Measurements from ENCODE around the gene CENPN.
A peak's percentile ranks its signal among the peaks of the same experiment; 100 is the strongest.

Gene CENPN

DNA sequence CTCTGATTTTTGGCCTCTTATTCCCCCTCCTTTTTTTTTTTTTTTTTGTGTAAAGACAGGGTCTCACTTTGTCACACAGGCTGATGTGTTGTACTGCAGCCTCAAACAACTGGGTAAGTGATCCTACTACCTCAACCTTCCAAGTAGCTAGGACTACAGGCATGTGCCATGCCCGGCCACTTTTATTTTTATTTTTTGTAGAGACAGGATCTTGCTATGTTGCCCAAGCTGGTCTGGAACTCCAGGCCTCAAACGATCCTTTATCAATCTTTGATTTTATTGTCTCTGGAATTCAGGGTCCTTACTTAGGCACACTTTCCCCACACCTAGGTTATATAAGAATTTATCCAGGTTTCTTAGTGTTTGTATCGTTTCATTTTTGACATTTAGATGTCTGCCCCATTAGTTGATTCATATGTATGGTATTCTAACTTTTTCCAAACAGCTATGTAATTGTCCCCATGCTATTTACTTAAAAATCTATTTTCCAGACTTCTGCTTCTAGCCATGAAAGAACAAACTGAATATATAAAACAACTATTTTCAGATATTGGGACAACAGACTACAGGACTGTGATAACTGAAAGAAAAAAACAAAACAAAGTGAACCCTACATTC, 14.2 kb upstream of the CENPN start:
- no peak for DNase-seq

- DNase-seq = no peak
These were observed 13.7 kb upstream of the CENPN start for GRCh38 chr16:80993307-80993706.

- DNase-seq = no peak
These were observed 13.2 kb upstream of the CENPN start for GRCh38 chr16:80993834-80994233.

DNA sequence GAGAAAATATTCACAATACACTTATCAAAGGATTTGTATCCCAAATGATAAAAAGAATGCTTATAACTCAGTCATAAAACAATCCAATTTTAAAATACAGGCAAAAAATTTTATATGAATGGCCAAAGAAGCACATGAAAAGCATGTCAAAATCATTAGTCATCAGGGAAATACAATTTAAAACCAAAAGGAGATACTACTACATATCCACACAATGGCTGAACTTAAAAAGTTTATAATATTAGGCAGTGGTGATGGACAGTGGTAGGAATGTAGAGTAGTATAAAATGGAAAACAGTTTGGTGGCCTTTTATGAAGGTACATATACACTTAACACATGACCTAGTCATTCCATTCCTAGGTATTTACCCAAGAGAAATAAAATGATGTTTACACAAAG, 12.6 kb upstream of the CENPN start:
- no peak for DNase-seq

DNA sequence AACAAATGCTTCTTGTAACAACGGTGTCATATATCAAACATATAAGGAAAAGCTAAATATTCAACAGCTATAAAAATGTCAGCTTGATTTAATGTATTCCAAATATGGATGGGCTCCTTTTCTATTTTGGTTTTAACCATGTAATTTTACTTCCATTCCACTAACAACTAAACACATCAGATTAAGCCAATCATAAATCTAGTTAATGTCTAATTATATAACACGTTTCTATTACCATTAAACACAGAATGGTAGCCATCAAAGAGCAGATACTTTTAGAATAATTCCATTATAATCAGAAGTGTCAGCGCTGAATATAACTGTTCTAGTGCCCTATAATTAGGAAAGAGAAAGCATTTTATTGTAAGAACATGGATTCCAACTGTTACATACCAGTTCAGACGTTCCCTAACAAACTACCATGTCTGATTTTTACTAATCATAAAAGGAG, 10.3 kb upstream of the CENPN start:
- no peak for DNase-seq

DNA sequence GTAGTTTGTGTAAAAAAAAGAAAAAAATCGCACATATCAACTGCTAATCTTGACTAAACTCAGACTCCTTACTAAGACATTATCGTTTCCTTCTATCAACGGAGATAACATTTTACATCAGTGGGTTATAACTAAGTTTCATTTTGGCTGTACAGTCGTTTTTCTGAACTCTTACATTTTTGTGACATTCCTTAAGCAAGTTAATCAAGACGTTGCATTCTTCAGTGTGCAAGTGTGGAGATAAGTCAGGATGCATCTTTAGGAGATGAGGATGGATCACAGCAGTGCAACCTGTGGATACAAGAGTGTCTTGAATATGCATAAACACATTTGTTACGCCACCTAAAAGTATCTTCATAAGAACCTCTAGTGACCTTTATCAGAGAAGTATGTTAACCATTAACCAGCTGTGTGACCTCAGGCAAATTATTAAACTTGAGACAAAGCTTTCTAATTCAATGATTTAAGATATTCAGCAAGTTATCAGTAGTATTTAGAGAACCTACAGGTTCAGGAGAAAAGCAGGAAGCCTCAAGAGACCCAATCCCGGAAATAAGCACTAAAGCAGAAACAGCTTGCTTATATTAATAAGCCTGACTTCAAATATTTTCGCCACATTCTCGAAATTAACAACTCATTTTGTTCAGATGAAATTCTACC, 9.7 kb upstream of the CENPN start:
- DNase-seq = no peak

- DNase-seq = no peak
These were observed 8.9 kb upstream of the CENPN start for GRCh38 chr16:80997964-80998620.

DNA sequence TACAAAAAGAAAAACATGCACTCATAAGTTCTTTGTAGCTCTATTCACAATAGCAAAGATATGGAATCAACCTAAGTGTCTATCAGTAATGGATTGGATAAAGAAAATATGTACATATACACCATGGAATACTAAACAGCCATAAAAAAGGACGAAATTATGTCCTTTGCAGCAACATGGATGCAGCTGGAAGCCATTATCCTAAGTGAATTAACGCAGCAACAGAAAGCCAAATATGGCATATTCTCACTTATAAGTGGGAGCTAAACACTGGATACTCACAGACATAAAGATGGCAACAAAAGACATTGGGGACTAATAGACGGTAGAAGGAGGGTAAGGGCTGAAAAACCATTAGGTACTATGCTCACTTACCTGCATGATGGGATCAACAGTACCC, 6.1 kb upstream of the CENPN start:
- DNase-seq = no peak

GRCh38 chr16:81001330-81001729, 5.7 kb upstream of the CENPN start:
- DNase-seq = no peak

- DNase-seq = no peak
These were observed 4.0 kb upstream of the CENPN start for GRCh38 chr16:81003064-81003463.

- DNase-seq = no peak
These were observed 3.2 kb upstream of the CENPN start for GRCh38 chr16:81003610-81004460.

GRCh38 chr16:81004646-81005353, 2.2 kb upstream of the CENPN start:
- DNase-seq = no peak

GRCh38 chr16:81005610-81006161, 1.3 kb upstream of the CENPN start:
- no peak for DNase-seq

DNA sequence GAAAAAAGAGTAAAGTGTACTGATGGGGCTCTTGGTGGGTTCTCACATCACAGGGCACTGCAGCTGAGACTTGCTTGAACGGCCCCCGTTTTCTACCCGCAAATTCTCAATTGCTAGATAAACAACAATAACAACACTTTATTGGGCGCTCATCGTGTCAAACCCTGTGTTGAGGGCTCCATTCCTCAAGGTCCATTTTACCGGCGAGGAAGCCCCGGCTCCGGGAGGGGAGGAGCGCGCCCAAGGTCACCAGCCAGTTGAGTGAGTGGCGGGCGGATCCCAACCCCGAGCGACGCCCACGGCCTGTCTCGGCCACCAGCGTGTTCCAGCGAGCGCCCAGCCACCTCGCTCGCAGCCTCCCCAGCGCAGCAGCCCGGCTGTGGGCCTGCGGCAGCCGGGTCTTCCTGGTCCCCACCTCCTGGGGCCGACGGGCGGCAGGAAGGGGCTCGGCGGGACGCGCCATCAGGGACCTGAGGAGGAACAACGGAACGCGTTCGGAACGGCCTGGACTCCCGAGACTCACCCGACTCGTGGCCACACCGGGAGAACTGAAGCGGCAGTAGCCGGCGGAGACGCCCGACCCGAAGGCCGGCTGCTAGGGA, 702 bp upstream of the CENPN start:
- DNase-seq = peak; percentile 73

DNA sequence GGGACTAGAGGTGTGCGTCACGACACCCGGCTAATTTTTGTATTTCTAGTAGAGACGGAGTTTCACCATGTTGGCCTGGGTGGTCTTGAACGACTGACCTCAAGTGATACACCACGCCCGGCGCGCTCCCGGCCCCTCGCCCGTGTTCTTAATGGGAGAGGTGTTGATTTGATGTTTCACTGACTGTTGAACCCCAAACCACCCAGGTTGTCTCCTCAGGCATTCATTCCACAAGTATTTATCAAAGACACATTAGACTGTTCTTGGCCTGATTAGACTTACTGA, 1.4 kb downstream of the CENPN start:
- DNase-seq = no peak

DNA sequence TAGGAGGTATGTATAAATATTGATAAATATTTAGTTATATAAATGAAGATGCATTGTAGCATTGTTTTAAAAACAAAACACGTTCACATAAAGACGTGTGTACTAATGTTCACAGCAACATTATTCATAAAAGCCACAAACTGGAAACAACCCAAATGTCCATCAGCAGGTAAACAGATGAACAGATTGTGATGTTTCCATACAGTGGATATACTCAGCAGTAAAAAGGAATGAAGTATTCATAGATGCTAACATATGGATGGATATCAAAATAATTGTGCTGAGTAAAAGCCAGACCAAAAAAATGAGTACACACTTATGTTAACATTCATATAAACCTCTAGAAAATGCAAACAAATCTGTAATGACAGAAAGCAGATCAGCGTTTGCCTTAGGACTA, 6.0 kb downstream of the CENPN start:
- DNase-seq = no peak

GRCh38 chr16:81014672-81015071, 7.7 kb downstream of the CENPN start:
- DNase-seq = no peak

- DNase-seq = no peak
These were observed 11.5 kb downstream of the CENPN start for GRCh38 chr16:81018496-81018895.

- DNase-seq = no peak
These were observed 19.4 kb downstream of the CENPN start for GRCh38 chr16:81026429-81026828.

- no peak for DNase-seq
These were observed 23.1 kb downstream of the CENPN start for GRCh38 chr16:81029930-81030604.

DNA sequence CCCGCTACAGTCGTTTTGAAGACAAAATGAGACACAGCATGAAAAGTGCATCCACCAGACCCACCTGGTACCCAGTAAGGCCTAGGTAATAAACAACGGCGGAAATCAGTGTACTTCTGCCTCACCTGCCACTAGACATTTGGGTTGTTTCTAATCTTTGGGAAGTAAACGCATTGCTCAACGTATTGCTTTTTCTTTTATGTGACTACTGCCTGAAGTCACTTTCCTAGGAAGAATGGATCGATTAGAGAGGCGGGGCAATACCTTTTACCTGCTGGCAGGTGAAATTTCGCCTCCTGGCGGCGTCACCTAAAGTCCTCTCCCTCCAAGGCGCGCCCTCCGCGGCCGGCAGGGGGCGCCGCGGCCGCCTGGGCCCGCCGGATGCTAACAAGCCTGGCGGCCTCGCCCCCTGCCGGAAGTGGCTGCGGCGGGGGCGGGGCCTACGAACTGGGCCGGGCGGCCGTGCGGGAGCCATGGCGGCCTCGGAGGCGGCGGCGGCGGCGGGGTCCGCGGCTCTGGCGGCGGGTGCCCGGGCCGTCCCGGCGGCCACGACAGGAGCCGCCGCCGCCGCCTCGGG, 28.5 kb downstream of the CENPN start, which contains the start of gene ATMIN:
TSS of gene ATMIN (plus strand) at position 445 of the 577 bp plus-strand sequence. CDS start at position 474, 29 bp downstream.
- DNase-seq = peak; percentile 91

All from stimulated activated CD4-positive, alpha-beta T cell treated with anti-CD3 and anti-CD28 coated beads, Interleukin-4, amount 100 ng/mL, for 1 hour (primary cell).